HG03139 (cell line): ENCODE results near the gene SNAPC3.
A peak's percentile ranks its signal among the peaks of the same experiment; 100 is the strongest.
"Not testable (repeated sequence)": the region's sequence is repeated elsewhere in the genome, so short reads cannot be mapped to it uniquely, and the experiment has no call there.

Experiments
- ATAC-seq: cut with Tn5 transposase; IDR thresholded peaks from one replicate; pipeline ENCODE4 v1.9.1; 2021; ENCODE audit not compliant: unreplicated experiment

SNAPC3 gene

DNA sequence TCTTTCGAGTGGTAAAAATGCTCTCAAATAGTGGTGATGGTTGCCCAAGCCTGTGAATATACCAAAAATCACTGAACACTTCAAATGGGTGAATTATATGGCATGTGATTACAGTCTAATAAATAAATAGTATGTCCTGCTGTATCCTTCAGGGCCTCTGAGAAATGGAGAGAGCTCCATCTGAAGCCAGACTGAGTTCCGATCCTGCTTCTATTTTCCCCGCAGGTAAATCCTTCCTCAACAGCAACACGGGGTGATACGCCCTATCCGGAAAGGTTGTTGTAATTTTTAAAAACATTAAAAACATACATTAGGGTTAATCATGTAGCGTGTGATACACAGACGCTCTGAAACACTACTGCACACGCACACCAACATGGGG, 695 bp upstream of the SNAPC3 start:
- no peak for ATAC-seq

GRCh38 chr9:15423231-15423985, 732 bp downstream of the SNAPC3 start:
- ATAC-seq, result peak; percentile 13

GRCh38 chr9:15426019-15426418, 3.3 kb downstream of the SNAPC3 start:
- peak; percentile 38 for ATAC-seq

GRCh38 chr9:15427702-15428101, 5.0 kb downstream of the SNAPC3 start:
- ATAC-seq, result not testable (repeated sequence)

GRCh38 chr9:15430920-15431844, 8.5 kb downstream of the SNAPC3 start:
- no peak for ATAC-seq

DNA sequence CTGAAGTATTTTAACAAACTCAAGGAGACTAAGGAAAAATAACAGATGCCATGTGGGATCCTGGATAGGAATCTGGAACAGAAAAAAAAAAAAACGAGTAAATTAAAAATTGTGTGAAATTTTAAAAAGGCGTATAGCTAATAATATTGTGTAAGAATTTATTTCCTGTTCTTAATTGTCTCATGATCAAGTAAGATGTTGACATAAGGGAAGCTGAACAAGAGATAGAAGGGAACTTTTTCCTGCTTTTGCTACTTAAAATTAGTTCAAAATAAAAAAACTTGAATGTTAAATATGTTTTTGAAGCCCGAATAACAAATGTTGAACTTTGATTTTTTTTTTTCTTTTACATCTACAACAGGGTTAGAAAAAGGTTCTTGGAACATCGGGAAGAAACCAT, 10.5 kb downstream of the SNAPC3 start:
- no peak for ATAC-seq

DNA sequence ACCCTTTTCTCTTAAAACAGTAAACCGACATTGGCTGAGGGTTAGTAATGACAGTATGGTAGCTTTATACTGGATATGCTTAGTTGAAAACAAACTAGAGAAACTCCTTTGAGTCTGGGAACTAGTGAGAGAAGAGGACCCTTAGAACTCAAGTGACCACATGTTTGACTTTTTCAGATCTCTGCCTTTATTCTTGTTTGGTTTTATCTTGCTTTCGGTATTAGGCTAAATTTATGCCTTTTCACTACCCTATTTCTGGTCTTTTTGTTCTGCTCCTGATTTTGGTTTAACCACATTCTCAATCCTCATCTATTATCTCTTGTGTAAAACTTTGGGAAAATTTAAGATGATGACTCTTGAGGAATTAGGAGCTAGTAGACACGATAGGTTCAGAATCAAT, 11.0 kb downstream of the SNAPC3 start:
- ATAC-seq, result no peak

- no peak for ATAC-seq
Measured at GRCh38 chr9:15438891-15439290, 16.2 kb downstream of the SNAPC3 start.

- ATAC-seq, result not testable (repeated sequence)
Measured at GRCh38 chr9:15441841-15442240, 19.2 kb downstream of the SNAPC3 start.

DNA sequence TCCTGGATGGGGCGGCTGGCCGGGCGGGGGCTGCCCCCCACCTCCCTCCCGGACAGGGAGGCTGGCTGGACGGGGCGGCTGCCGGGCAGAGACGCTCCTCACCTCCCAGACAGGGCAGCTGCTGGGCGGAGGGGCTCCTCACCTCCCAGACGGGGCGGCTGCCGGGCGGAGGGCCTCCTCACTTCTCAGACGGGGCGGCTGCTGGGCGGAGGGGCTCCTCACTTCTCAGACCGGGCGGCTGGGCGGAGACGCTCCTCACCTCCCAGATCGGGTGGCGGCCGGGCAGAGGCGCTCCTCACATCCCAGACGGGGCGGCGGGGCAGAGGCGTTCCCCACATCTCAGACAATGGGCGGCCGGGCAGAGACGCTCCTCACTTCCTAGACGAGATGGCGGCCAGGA, 19.6 kb downstream of the SNAPC3 start:
- not testable (repeated sequence) for ATAC-seq

DNA sequence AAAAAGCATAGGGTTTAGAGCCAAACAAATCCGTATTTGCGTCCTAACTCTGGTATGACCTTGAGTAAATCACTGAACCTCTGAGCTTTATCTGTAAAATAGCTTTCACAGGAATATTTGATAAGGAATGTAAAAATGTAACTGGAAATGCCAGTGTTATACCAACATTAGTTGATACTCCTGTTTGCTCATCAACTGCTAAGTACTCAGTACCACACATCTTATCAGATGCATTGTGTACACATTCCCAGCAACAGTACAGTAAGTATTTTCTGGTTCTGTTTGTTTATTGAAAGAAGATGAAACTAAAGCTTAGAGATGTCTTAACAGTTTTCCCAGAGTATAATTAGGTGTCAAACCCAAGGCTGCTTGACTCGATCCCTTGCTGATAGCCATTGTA, 21.5 kb downstream of the SNAPC3 start:
- no peak for ATAC-seq

DNA sequence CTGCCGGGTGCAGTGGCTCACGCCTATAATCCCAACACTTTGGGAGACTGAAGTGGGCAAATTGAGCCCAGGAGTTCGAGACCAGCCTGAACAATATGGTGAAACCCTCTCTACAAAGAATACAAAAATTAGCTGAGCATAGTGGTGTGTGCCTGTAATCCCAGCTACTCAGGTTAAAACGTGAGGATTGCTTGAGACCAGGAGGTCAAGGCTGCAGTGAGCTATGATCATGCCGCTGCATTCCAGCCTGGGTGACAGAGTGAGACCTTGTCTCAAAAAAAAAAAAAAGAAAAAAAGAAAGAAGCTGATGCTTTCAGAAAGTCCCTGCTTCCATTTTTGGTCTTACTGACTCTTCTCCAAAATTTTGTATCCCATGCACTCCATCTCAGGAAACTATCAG, 31.3 kb downstream of the SNAPC3 start:
- ATAC-seq, result no peak

DNA sequence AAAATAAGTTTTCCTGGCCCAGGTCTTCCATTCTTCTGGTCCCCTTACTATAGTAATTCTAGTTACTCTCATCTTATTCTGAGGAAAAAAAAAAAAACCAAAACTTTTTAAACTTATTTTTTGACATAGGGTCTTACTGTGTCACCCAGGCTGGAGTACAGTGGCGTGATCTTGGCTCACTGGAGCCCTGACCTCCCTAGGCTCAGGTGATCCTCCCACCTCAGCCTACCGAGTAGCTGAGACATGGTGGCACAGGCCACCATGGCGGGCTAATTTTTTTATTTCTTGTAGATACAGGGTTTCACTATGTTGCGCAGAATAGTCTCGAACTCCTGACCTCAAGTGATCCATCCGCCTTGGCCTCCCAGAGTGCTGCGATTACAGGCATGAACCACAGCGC, 38.4 kb downstream of the SNAPC3 start:
- no peak for ATAC-seq

DNA sequence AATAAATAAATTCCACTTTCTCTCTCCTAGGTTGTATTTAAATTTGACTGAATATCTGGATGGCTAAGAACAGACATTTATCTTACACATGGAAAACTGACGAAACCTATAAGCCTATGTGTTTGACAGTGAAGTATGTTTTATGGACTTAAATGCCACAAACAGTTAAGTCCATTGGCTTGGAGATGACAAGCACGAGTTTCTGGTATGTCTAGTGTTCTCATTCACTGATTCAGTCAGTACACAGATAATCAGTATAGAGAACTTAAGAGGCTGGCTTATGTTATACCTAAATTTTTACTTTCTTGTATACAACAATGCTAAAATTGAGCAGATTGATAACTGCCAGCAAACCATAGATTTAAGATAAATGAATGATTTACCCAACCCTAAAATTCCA, 38.9 kb downstream of the SNAPC3 start:
- ATAC-seq, result no peak

GRCh38 chr9:15468145-15468544, 45.5 kb downstream of the SNAPC3 start:
- ATAC-seq, result no peak

DNA sequence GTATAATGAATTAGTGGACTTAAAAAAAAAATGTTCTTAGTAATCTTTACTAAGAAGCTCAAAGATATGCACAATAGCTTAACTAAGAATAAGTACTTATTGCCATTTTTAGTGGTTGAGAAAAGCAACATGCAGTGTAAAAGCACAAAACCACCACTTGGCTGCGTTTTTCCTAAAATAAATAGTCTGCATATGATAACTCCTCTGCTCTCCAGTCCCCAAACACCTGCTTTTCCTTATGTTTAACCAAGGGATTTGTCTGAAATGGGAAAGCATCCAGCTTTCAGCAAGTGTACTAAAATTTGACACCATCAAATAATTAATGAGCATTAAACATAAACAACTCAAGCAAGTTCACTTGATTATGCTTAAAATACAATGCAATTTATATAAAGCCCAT, 46.7 kb downstream of the SNAPC3 start:
- ATAC-seq, result no peak

- no peak for ATAC-seq
Measured at GRCh38 chr9:15469862-15470261, 47.2 kb downstream of the SNAPC3 start.

DNA sequence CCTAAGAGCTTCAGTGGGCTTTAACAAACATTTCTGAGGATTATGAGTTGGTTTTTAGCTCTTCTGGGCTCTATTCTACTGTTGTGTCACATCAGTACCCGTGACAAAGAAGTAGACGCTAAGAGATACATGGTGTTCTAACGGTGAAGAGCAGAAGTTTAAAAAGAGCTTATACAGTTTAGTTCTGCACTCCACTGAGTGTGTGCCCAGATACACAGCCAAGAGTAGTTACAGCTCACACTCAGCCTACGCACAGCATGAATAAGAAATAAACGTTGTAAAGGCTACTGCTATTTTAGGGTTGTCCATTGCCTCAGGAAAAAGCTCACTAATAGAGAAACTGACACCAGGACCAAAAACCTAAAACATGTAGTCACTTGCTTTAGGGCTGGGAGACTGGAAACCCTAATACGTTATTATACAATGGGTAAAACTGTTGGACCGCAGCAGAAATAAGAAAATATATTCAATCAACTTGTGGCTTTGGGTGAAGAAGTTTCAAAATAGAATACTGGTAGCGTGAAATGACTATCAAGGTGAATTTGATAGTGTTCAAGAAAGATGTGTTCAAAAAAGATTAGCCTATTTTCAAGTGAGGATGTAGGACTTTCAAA, 53.4 kb downstream of the SNAPC3 start:
- ATAC-seq, result no peak

DNA sequence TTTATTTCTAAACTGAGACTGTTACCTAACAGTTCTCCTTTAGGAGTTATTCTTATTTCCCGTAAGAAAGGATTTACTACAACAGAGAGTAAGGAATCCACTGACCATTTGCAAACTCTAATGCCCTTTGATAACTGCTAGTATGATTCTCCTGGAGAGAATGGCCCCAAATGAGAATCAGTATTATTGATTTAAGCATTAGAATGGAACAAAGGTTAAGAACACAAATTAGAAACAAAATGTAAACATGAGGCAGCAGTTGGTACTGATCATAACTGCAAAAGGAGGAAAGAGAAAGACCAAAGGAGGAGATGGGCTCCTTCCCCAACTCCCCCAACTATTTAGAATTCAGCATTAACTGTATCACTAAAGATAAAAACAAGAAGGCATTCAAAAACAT, 57.4 kb downstream of the SNAPC3 start:
- no peak for ATAC-seq

- ATAC-seq, result no peak
Measured at GRCh38 chr9:15482146-15482545, 59.5 kb downstream of the SNAPC3 start.

DNA sequence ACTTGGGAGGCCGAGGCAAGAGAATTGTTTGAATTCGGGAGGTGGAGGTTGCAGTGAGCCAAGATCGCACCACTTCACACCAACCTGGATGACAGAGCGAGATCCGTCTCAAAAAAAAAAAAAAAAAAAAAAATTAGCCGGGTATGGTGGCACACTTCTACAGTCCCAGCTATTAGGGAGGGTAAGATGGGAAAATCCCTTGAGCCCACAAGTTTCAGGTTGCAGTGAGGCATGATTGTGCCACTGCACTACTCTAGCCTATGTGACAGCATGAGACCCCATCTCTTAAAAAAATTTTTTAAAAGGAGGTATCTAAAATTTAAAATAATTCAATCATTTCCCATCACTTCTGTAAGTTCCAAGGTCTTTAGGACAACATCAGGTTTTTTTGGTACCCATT, 62.1 kb downstream of the SNAPC3 start:
- no peak for ATAC-seq
